ENCODE measurements around the gene FEM1C. TPM values are rescaled to one million over a fixed set of nuclear protein-coding genes. Genes with fewer than 3 reads are reported as not detected.

FEM1C gene
- total and polyA plus RNA-seq, 2 of the 4 experiments (the other 2 are of a cell fraction): 6.3 to 21.5 TPM

GRCh38 chr5:115486728-115487127, 57.8 kb downstream of the FEM1C start:
- no peak overlapping the region for H3K56ac ChIP-seq (ENCODE audit: extremely low read depth, insufficient read depth, low read length)
- H4K8ac ChIP-seq (ENCODE audit: low read depth in 2 of 2, low read length in 2 of 2): no peak overlapping the region
- no peak overlapping the region for H3K23ac ChIP-seq (ENCODE audit: low read depth, low read length)
- WGBS, 2 experiments (ENCODE audit: extremely low coverage in 2 of 2, insufficient read length in 1 of 2): no CpG with 5 or more reads among the region's 2 CpGs
- no peak overlapping the region for H3K14ac ChIP-seq (replicated peaks; ENCODE audit: low read depth, low read length)
- H3K9me3 ChIP-seq (ENCODE audit: control insufficient read depth, insufficient read depth, low read length): no peaks in the 10 kb centered on the region
- POLR2A ChIA-PET (ENCODE audit: unreplicated experiment): no interaction called here
- H2BK15ac ChIP-seq (ENCODE audit: low read depth, low read length): no peak overlapping the region
- no peak overlapping the region for H3K4me2 ChIP-seq (ENCODE audit: low read depth, low read length)
- no peaks in the 10 kb centered on the region for H3K36me3 ChIP-seq (ENCODE audit: control insufficient read depth, insufficient read depth, low read length)
- H2AK5ac ChIP-seq (ENCODE audit: low read depth, low read length): no peak overlapping the region
- DNase-seq (no peak), ATAC-seq (ENCODE audit: low read depth) (no peak)
- H2AFZ ChIP-seq (replicated peaks; ENCODE audit: low read length, poor library complexity): no peak overlapping the region
- no peak overlapping the region for H3K4ac ChIP-seq (ENCODE audit: low read depth, low read length)
- H4K91ac ChIP-seq (ENCODE audit: insufficient read depth, low read depth, low read length): no peak overlapping the region
- intact Hi-C loops (cut with micrococcal nuclease) (no loop called here), dilution Hi-C loops (cut with HindIII; ENCODE audit: low sequenced_read_pairs, unreplicated experiment) (no loop called here), in situ Hi-C loops (cut with MboI; ENCODE audit: low sequenced_read_pairs) (no loop called here)
- no peak overlapping the region for H4K5ac ChIP-seq (ENCODE audit: low read depth, low read length)
- H2BK5ac ChIP-seq (ENCODE audit: low read depth, low read length, poor library complexity, severe bottlenecking): no peak overlapping the region
- no peak overlapping the region for H3K4me3 ChIP-seq (ENCODE audit: insufficient read depth, low read depth, low read length)
- no peak for TF ChIP-seq USF2 (IDR thresholded peaks at IDR 0.05; ENCODE audit: low read depth, low read length)
- TF ChIP-seq CHD1 (IDR thresholded peaks at IDR 0.05; ENCODE audit: low read depth, low read length): no peak
- no peak for TF ChIP-seq CTCF (conservative IDR thresholded peaks at IDR 0.05; ENCODE audit: low read depth, low read length)
- no peak for TF ChIP-seq RAD21 (IDR thresholded peaks at IDR 0.05; ENCODE audit: low read length)
- TF ChIP-seq MAFK (IDR thresholded peaks at IDR 0.05; ENCODE audit: low read depth, low read length): no peak
- no peak for TF ChIP-seq MAZ (IDR thresholded peaks at IDR 0.05; ENCODE audit: borderline replicate concordance, low read depth, low read length)
- TF ChIP-seq MXI1 (IDR thresholded peaks at IDR 0.05; ENCODE audit: borderline replicate concordance, low read depth, low read length): no peak
- TF ChIP-seq POLR2A (IDR thresholded peaks at IDR 0.05; ENCODE audit: low read depth, low read length): no peak
- no peak for TF ChIP-seq RFX5 (IDR thresholded peaks at IDR 0.05; ENCODE audit: low read depth, low read length)
- no peak for TF ChIP-seq FOS (IDR thresholded peaks at IDR 0.05; ENCODE audit: low read depth, low read length)
- no peak for TF ChIP-seq ELK1 (IDR thresholded peaks at IDR 0.05; ENCODE audit: borderline replicate concordance, low read depth, low read length)
- TF ChIP-seq SMC3 (IDR thresholded peaks at IDR 0.05; ENCODE audit: low read depth, low read length): no peak
- no peak for TF ChIP-seq NFE2L2 (IDR thresholded peaks at IDR 0.05; ENCODE audit: low read depth, low read length)
- TF ChIP-seq RCOR1 (IDR thresholded peaks at IDR 0.05; ENCODE audit: insufficient replicate concordance, low read length): no peak
- no peaks in the 10 kb centered on the region for H3K79me1 ChIP-seq (ENCODE audit: low read depth in 1 of 2, low read length in 2 of 2)
- H3K9ac ChIP-seq (ENCODE audit: low read depth, low read length): no peak overlapping the region
- no peaks in the 10 kb centered on the region for H3K9me1 ChIP-seq (ENCODE audit: insufficient read depth, low read length)
- H2AK9ac ChIP-seq (replicated peaks; ENCODE audit: low read depth, low read length, poor library complexity): no peak overlapping the region
- no peaks in the 10 kb centered on the region; the same call in 1 of the 2 replicates for H3K27me3 ChIP-seq (ENCODE audit: control insufficient read depth, insufficient read depth, low read length)
- H2BK120ac ChIP-seq (ENCODE audit: low read depth, low read length): no peak overlapping the region
- no peaks in the 10 kb centered on the region for H3K4me1 ChIP-seq (ENCODE audit: control insufficient read depth, insufficient read depth, low read length)
- H3K18ac ChIP-seq (ENCODE audit: low read depth, low read length): no peak overlapping the region
- CTCF ChIA-PET: no interaction called here
- H4K20me1 ChIP-seq (ENCODE audit: insufficient read depth, low read length): no peaks in the 10 kb centered on the region
- BruUV-seq (replicated peaks): no TSS peak
- H2BK20ac ChIP-seq (ENCODE audit: low read depth, low read length): no peak overlapping the region
- H3K27ac ChIP-seq (ENCODE audit: insufficient read depth, low read length): no peak overlapping the region
